DMS 273 treated with DMSO at 0.1 percent for 48 hours (cell line): ENCODE measurements around the gene SNRPE.

Experiments
- DNase-seq: peaks from one replicate; lab custom pipeline; 2025; lab: John Stamatoyannopoulos, UW

The SNRPE gene

GRCh38 chr1:203880606-203881005 is 19.2 kb downstream of the SNRPE start:
- no peak for DNase-seq

- DNase-seq: no peak
Observed at GRCh38 chr1:203888807-203889251, 27.4 kb downstream of the SNRPE start.

GRCh38 chr1:203891950-203892349 is 30.6 kb downstream of the SNRPE start:
- DNase-seq: no peak

GRCh38 chr1:203898458-203899352 is 37.3 kb downstream of the SNRPE start:
- DNase-seq: no peak

- DNase-seq: no peak
Observed at GRCh38 chr1:203899353-203899716, 37.9 kb downstream of the SNRPE start.

- DNase-seq: no peak
Observed at GRCh38 chr1:203899869-203900714, 38.7 kb downstream of the SNRPE start.

GRCh38 chr1:203901581-203901980 is 40.2 kb downstream of the SNRPE start:
- DNase-seq: no peak

GRCh38 chr1:203905275-203905674 is 43.9 kb downstream of the SNRPE start:
- DNase-seq: no peak

GRCh38 chr1:203906932-203907331 is 45.5 kb downstream of the SNRPE start:
- DNase-seq: no peak

GRCh38 chr1:203907901-203908300 is 46.5 kb downstream of the SNRPE start:
- DNase-seq: no peak

- DNase-seq: no peak
Observed at GRCh38 chr1:203911806-203912205, 50.4 kb downstream of the SNRPE start.

- no peak for DNase-seq
Observed at GRCh38 chr1:203913073-203913521, 51.7 kb downstream of the SNRPE start.

- no peak for DNase-seq
Observed at GRCh38 chr1:203914292-203914691, 52.9 kb downstream of the SNRPE start.

GRCh38 chr1:203915811-203916210 is 54.4 kb downstream of the SNRPE start:
- no peak for DNase-seq

GRCh38 chr1:203916756-203917155 is 55.4 kb downstream of the SNRPE start:
- no peak for DNase-seq
